GM21723 (cell line): Measurements from ENCODE around the gene PRKAR2A.
"Not testable (repeated sequence)": the region's sequence is repeated elsewhere in the genome, so short reads cannot be mapped to it uniquely, and the experiment has no call there.

Experiments used
- ATAC-seq: cut with Tn5 transposase; IDR thresholded peaks from one replicate; pipeline ENCODE4 v1.9.1; 2021; ENCODE audit warnings: mild to moderate bottlenecking, moderate library complexity; ENCODE audit not compliant: unreplicated experiment

Gene PRKAR2A

GRCh38 chr3:48837163-48837562, 10.5 kb downstream of the PRKAR2A start:
- ATAC-seq: no peak

- ATAC-seq: no peak
Observed at GRCh38 chr3:48835650-48836366, 11.9 kb downstream of the PRKAR2A start.

GRCh38 chr3:48832684-48833083, 15.0 kb downstream of the PRKAR2A start:
- ATAC-seq: no peak

DNA sequence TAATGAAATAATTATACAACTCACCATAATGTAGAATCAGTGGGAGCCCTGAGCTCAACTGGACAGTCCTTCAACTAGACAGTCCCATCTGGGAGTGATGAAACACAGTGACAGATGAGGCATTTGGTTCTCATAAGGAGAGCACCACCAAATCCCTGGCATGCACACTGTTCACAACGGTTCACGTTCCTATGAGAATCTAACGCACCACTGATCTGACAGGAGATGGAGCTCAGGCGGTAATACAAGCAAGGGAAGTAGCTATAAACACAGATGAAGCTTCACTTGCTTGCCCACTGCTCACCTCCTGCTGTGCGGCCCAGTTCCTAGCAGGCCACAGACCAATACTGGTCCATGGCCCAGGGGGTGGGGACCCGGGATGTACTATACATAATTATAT, 17.0 kb downstream of the PRKAR2A start:
- no peak for ATAC-seq

GRCh38 chr3:48829525-48829924, 18.1 kb downstream of the PRKAR2A start:
- ATAC-seq: not testable (repeated sequence)

- ATAC-seq: not testable (repeated sequence)
Observed at GRCh38 chr3:48827874-48828273, 19.8 kb downstream of the PRKAR2A start.

DNA sequence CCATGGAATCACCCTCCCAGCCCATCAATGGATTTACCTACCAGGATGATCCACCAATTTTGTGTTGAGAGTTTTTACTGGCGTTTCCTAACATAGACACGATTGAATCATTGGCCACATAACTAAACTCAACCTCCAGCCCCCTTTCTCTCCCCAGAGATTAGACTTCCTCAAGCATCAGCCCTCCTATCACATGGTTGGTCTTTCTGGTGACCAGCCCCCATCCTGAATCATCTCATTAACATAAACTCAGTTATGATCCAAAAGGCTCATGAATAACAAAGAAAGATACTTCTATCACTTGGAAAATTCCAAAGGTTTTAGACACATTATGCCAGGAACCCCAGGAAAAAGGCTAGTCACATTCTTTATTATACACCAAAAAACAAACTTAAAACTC, 21.2 kb downstream of the PRKAR2A start:
- no peak for ATAC-seq

GRCh38 chr3:48820612-48821324, 26.9 kb downstream of the PRKAR2A start:
- ATAC-seq: no peak

DNA sequence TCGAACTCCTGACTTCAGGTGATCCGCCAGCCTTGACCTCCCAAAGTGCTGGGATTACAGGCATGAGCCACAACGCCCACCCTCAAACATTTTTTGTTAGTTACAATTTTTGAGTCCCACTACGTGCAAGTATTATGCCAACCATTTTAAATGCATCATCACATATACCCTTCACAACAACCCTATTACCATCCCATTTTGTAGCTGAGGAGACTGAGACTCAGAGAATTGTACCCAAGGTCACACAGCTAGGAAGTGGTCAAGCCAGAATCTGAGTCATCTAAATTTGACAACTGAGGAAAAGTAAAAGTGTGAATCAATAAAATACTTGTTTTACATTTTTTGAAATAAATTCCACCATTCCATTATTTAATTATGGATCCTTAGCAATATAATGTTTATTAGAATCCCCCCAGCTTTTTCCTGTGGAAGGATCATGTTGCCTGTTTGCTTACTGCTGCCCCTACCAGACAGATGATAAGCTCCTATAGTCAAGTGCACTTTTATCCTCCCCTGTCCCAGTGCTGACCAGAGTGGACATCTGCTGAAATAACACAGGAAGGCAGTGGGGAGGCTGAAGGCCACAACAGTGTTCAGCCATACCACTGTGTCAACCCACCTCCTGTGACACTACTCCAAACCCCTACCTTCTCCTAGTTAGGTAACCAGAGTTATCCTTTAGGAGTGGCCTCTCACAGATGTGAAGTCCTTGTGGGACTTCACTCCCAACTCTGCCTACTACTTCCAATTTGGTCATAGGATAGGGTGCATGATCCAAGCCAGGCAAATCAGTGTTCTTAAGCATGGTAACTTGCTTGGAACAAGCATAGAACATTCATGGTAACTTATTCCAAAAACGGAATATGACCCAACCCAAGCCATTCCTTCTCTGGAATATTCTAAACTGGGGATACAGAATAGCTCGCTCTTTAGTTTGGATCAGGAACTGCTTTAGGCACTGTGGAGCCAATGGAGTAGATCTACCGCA, 28.1 kb downstream of the PRKAR2A start:
- no peak for ATAC-seq

- ATAC-seq: no peak
Observed at GRCh38 chr3:48811524-48811923, 36.1 kb downstream of the PRKAR2A start.

DNA sequence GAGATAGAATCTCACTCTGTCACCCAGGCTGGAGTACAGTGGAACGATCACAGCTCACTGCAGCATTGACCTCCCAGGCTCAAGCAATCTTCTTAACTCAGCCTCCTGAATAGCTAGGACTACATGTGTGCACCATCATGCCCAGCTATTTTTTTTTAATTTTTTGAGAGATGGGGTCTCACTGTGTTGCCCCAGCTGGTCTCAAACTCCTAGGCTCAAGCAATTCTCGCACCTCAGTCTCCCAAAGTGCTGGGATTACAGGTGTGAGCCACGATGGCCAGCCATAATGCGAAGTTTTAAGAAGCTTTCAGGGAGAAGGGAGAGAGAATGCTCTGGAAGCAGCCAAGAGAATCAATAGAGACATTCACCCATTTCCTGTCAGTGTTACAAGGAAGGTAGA, 42.7 kb downstream of the PRKAR2A start:
- no peak for ATAC-seq

DNA sequence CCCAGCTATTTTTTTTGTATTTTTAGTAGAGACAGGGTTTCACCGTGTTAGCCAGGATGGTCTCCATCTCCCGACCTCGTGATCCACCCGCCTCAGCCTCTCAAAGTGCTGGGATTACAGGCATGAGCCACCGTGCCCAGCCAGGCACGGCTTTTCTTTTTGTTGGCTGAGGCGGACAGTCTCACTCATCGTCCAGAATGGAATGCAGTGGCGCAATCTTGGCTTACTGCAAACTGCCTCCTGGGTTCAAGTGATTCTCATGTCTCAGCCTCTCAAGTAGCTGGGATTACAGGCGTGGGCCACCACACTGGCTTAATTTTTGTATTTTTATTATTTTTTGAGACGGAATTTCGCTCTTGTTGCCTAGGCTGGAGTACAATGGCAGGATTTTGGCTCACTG, 46.8 kb downstream of the PRKAR2A start:
- not testable (repeated sequence) for ATAC-seq

DNA sequence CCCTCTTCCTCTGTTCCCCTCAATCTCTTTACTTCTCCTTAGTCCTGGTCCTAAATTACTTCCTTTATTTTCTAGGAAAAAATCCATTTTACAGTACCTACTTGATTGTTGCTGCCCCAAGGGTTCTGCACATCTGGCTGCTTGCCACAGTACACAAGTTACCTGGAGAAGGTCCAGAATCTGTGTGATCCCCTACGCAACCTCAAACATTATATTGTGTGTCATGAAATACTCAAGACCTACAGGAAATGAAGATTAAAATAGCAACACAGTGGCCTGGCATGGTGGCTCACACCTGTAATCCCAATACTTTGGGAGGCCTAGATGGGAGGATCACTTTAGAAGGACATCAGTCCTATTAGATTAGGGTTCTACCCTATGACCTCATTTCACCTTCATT, 48.7 kb downstream of the PRKAR2A start:
- no peak for ATAC-seq

DNA sequence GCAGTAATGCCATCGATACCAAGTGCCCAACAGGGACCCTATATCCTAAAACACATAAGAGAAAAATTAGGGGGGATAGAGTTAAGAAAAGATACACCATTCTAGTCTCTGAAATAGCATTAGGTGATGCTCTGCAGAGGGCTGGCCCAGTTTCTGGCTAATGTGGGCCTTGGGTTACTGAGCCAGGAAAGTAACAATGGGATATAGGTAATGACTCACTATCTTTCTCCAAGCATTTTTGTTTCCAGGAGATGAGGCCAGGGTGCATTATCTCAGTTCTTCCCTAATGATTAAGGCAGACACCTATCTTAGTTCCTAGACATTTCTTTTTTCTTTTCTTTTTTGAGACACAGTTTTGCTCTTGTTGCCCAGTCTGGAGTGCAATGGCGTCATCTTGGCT, 50.0 kb downstream of the PRKAR2A start:
- no peak for ATAC-seq

GRCh38 chr3:48795997-48796732, 51.5 kb downstream of the PRKAR2A start:
- ATAC-seq: no peak

GRCh38 chr3:48793484-48793883, 54.2 kb downstream of the PRKAR2A start:
- not testable (repeated sequence) for ATAC-seq

DNA sequence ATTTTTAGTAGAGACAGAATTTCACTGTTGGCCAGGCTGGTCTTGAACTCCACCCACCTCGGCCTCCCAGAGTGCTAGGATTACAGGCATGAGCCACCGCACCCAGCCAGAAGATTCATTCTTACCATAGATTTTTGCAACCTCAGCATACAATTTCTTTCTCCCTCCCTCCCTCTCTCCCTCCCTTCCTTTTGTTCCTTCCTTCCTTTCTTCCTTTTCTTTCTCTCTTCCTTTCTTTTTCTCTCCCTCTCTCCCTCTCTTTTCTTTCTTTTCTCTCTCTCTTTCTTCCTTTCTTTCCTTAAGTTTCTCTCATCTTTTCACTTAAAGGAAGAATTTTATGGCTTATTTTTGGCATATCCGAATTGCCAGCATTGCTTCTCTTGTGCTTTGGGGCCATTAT, 58.0 kb downstream of the PRKAR2A start:
- ATAC-seq: no peak

DNA sequence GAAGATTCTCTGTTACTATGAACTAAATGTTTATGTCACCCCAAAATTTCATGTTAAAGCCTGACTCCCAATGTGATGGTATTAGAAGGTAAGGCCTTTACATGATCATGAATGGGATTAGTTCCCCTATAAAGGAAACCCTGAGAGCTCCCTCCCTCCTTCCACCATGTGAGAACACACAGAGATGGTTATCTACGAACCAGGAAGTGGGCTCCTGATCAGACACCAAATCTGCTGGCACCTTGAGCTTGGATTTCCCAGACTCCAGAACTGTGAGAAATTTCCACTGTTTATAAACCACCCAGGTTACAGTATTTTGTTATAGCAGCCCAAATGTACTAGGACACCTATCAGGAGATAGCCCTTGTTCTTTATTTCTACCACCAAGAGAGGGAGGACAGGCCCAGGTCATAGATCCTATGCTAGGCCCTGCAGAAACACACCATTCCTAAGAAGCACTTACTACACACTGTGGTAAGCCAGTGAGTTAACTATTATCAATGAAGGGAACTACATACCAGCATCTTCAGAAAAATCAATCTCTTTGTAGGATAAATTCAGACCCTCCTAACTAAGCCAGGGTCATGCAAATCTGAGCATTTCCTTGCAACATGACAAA, 59.0 kb downstream of the PRKAR2A start:
- no peak for ATAC-seq

DNA sequence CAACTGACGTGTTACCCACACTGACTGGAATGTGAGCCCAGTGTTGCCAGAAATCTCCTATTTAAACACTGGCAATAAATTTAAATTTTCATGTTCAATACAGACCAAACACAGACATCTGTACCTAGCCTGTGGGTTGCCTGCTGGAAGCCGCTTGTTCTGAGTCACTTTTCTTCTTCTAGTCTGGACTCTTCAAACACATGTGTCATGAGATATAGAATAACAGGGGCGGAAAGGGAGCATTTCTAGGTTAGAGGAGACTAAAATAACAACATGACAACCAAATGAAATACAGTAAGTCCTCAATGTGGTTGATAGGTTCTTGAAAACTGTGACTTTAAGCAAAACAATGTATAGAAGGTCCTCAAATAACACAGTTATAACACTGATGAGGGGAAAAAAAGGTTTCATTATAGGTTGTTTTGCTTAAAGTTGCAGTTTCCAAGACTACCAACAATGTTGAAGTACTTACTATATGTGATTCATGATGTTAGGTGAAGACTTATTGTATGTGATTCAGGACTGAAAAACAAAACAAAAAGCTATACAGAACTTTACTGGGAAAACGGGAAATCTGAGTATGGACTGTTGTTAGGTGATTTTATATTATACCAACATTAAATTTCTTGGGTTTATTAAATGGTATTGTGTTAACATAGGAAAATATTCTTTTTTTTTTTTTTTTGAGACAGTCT, 63.1 kb downstream of the PRKAR2A start:
- ATAC-seq: no peak

DNA sequence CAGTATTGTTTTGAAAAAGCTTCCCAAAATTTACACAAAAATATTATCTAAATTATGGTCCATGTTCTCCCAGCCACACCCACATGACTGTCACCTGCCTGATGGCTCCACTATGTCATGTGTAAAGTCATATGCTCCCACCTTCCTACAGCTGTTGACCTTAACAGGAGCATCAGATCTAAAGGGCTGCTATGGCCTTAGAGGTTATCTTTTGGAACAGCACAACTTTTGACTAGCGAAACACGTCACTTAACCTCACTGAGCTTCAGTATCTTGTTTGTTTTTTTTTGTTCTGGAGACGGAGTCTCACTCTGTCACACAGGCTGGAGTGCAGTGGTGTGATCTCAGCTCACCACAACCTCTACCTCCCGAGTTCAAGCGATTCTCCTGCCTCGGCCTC, 64.4 kb downstream of the PRKAR2A start:
- ATAC-seq: no peak
